HFFc6 (cell line): ENCODE measurements around the gene RAI1. TPM values are rescaled to one million over a fixed set of nuclear protein-coding genes. Genes with fewer than 3 reads are reported as not detected.
A peak's percentile ranks its signal among the peaks of the same experiment; 100 is the strongest.

Experiments
- DNase-seq: peaks from one replicate; pipeline ENCODE4 v3.0.0-alpha.2; 2018
- H3K27ac Mint-ChIP-seq: 2 replicates; pipeline ENCODE4 v1.8.0; 2020; ENCODE audit warnings: mild to moderate bottlenecking, mixed read lengths
- H3K27me3 Mint-ChIP-seq: 2 replicates; pipeline ENCODE4 v1.8.0; 2021; ENCODE audit warnings: mild to moderate bottlenecking, moderate library complexity, mixed read lengths; ENCODE audit not compliant: insufficient read depth
- H3K36me3 Mint-ChIP-seq: 2 replicates; pipeline ENCODE4 v1.8.0; 2021; ENCODE audit warnings: low read depth, mixed read lengths
- H3K4me1 Mint-ChIP-seq: 2 replicates; pipeline ENCODE4 v1.8.0; 2020; ENCODE audit warnings: low read depth, mixed read lengths
- H3K4me3 Mint-ChIP-seq: 2 replicates; pipeline ENCODE4 v1.8.0; 2020; ENCODE audit warnings: mild to moderate bottlenecking, moderate library complexity, mixed read lengths
- H3K9me3 Mint-ChIP-seq: 2 replicates; pipeline ENCODE4 v1.8.0; 2020; ENCODE audit warnings: mild to moderate bottlenecking, mixed read lengths
- total RNA-seq, 6 experiments: library from RNA; stranded (reverse); fragmentation: NEBNext Ultra II Directional; extraction: Animal tissue kit (Norgen Biotek cat#: 25700); gene quantifications; 2 replicates in 1 of 6; 3 replicates in 5 of 6; pipeline ENCODE4 v1.2.3, GENCODE V29; 2021
- TF ChIP-seq, protein P1 (sequence below): fragments of 200-600 bp; sonication (generic); IDR thresholded peaks from 2 replicates; pipeline ENCODE4 v1.5.0; 2021; ENCODE audit warnings: antibody characterized with exemption, mild to moderate bottlenecking

Gene RAI1
- total RNA-seq, 6 experiments from 2014 or later, result 26.9 to 29.3 (median 29.0) TPM

GRCh38 chr17:17749921-17750320 is 68.7 kb downstream of the RAI1 start:
- H3K4me1 Mint-ChIP-seq, result peaks cover 67% of the 10 kb centered on the region
- TF ChIP-seq, protein P1, sequence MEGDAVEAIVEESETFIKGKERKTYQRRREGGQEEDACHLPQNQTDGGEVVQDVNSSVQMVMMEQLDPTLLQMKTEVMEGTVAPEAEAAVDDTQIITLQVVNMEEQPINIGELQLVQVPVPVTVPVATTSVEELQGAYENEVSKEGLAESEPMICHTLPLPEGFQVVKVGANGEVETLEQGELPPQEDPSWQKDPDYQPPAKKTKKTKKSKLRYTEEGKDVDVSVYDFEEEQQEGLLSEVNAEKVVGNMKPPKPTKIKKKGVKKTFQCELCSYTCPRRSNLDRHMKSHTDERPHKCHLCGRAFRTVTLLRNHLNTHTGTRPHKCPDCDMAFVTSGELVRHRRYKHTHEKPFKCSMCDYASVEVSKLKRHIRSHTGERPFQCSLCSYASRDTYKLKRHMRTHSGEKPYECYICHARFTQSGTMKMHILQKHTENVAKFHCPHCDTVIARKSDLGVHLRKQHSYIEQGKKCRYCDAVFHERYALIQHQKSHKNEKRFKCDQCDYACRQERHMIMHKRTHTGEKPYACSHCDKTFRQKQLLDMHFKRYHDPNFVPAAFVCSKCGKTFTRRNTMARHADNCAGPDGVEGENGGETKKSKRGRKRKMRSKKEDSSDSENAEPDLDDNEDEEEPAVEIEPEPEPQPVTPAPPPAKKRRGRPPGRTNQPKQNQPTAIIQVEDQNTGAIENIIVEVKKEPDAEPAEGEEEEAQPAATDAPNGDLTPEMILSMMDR, result no peak
- peaks cover 5% of the 10 kb centered on the region for H3K27me3 Mint-ChIP-seq
- H3K36me3 Mint-ChIP-seq, result 0 out of 2 replicates have a peak, but pooled peaks cover 4% of the 10 kb centered on the region
- H3K9me3 Mint-ChIP-seq, result no peaks in the 10 kb centered on the region
- DNase-seq, result no peak
- 0 out of 2 replicates have a peak overlapping the region, but pooled peaks have one; percentile 11 for H3K27ac Mint-ChIP-seq
- no peak overlapping the region for H3K4me3 Mint-ChIP-seq

- peaks cover 62% of the 10 kb centered on the region for H3K4me1 Mint-ChIP-seq
- H3K27me3 Mint-ChIP-seq, result peaks cover 2% of the 10 kb centered on the region; the same call in 1 of the 2 replicates
- H3K27ac Mint-ChIP-seq, result peak overlapping the region; percentile 93
- H3K9me3 Mint-ChIP-seq, result no peaks in the 10 kb centered on the region
- H3K36me3 Mint-ChIP-seq, result 0 out of 2 replicates have a peak, but pooled peaks cover 4% of the 10 kb centered on the region
- no peak for DNase-seq
- no peak overlapping the region for H3K4me3 Mint-ChIP-seq
- TF ChIP-seq, protein P1, result no peak
Observed at GRCh38 chr17:17750881-17751280, 69.6 kb downstream of the RAI1 start.

- no peaks in the 10 kb centered on the region for H3K9me3 Mint-ChIP-seq
- DNase-seq, result no peak
Observed at GRCh38 chr17:17751489-17752088, 70.3 kb downstream of the RAI1 start.

GRCh38 chr17:17752089-17752820 is 71.0 kb downstream of the RAI1 start:
- Mint-ChIP-seq H3K36me3 (0 out of 2 replicates have a peak, but pooled peaks cover 3% of the 10 kb centered on the region), H3K4me1 (peaks cover 55% of the 10 kb centered on the region), H3K27me3 (peaks cover 2% of the 10 kb centered on the region; the same call in 1 of the 2 replicates), H3K9me3 (no peaks in the 10 kb centered on the region), H3K27ac (peak overlapping the region; percentile 95), H3K4me3 (peak overlapping the region; percentile 90)
- TF ChIP-seq, protein P1, result peak; percentile 53
- DNase-seq, result peak; percentile 88

More at GRCh38 chr17:17751489-17752088, 70.3 kb downstream of the RAI1 start:
- H3K4me1 Mint-ChIP-seq, result peaks cover 62% of the 10 kb centered on the region
- peak overlapping the region; percentile 69 for H3K4me3 Mint-ChIP-seq
- TF ChIP-seq, protein P1, result no peak
- 0 out of 2 replicates have a peak, but pooled peaks cover 4% of the 10 kb centered on the region for H3K36me3 Mint-ChIP-seq
- H3K27ac Mint-ChIP-seq, result peak overlapping the region; percentile 93
- peaks cover 2% of the 10 kb centered on the region; the same call in 1 of the 2 replicates for H3K27me3 Mint-ChIP-seq

DNA sequence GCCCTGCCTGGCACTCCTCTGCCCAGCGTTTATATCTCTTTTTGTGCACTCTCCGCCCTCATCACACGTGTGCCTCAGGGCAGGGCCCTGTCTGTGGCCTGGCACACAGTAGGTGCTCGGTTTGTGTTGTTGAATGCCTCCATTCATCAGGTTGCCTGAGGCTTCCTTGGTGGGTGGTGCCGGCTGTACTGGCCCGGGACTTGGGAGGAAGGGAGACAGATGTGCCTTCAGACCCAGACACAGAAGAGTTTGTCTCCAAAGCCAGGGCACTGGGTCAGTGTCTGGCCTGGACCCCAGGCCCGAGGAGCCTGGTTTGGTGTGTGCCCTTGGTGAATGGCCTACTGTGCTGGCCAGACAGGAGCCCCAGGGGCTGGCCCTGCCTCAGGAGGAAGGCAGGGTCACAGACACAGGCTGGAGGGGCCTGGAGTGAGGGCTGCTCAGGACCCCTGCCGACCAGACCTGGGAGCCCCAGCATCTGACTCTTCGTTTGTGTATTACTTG is 71.6 kb downstream of the RAI1 start:
- Mint-ChIP-seq H3K36me3 (no peaks in the 10 kb centered on the region), H3K27me3 (peaks cover 2% of the 10 kb centered on the region; the same call in 1 of the 2 replicates), H3K4me1 (peaks cover 49% of the 10 kb centered on the region), H3K4me3 (peak overlapping the region; percentile 90), H3K9me3 (no peaks in the 10 kb centered on the region), H3K27ac (peak overlapping the region; percentile 95)
- TF ChIP-seq, protein P1, result no peak
- DNase-seq, result no peak
